Measurements from ENCODE around the gene DRGX.

GRCh38 chr10:49359349-49360270 is 36.3 kb downstream of the DRGX start:
- TF ChIP-seq POLR2A (IDR thresholded peaks at IDR 0.05; ENCODE audit: low read length), result no peak
- no peak for TF ChIP-seq GATA1 (IDR thresholded peaks at IDR 0.05; ENCODE audit: low read depth, low read length)
